CD4-positive, alpha-beta T cell treated with Interleukin-15 for 4 hours (primary cell): Measurements from ENCODE around the gene ZZZ3.
"Not testable (repeated sequence)": the region's sequence is repeated elsewhere in the genome, so short reads cannot be mapped to it uniquely, and the experiment has no call there.

ENCODE experiments used
- DNase-seq: peaks from one replicate; pipeline ENCODE4 v3.0.0-alpha.2; 2020; ENCODE audit warnings: low spot score

The ZZZ3 gene

DNA sequence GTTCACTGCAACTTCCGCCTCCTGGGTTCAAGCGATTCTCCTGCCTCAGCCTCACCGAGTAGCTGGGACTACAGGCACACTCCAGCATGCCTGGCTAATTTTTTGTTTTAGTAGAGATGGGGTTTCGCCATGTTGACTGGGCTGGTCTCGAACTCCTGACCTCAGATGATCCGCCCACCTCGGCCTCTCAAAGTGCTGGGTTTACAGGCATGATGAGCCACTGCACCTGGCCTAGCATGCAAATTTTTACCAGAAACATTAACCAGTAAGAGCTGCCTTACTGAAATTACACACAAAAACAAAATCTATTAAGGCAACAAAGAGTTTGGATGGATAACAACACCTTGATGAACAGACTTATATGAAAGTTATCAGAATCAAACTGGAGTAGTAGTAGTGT lies 12.1 kb downstream of the ZZZ3 start:
- no peak for DNase-seq

DNA sequence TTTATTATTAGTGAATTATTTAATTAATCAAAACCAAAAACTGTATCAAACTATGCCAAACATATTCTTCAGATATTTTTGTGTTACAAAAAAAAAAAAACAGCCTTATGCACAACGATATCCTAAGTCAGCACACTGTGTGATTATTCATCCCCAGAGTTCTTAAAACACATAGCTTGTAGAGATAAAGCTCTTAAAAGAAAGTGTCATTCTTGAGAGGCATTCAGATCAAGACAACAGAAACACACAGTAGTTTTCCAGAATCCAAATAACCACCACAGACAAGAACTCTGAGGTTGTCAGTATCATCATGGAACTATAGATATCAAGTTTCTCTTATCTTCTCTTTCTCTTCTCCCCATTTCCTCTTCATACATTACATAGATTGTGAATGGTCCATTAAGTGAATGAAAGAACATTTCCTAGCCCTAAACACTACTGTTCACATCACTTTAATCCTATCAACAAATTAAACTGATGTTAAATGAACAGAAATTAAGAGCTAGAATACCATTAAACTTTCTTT lies 13.5 kb downstream of the ZZZ3 start:
- DNase-seq = no peak

DNA sequence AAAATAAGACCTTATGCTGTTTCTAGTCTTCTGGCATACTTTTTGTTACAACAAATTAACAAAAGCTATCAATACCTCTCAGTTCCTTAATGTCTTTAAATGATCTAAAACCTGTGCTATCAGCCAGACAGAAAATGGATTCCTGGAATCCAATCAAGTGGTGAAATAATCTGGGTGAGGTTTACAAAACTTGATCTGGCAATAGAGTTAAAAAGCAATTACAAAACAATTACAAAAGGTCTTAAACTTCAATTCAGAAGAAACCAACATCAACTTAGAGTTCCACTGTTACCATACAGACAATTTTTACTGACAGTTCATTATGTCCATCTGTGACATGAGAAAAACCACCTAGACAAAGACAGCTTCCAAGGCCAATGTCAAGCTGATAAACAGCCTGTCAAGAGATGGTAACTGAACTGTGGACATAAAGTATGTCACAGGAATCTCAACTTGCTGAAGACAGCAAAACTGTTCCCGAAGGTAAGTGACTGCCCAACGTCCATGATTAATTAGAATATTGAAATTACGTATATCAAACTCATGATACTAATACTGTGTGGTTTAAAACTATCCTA lies 17.4 kb downstream of the ZZZ3 start:
- DNase-seq = no peak

DNA sequence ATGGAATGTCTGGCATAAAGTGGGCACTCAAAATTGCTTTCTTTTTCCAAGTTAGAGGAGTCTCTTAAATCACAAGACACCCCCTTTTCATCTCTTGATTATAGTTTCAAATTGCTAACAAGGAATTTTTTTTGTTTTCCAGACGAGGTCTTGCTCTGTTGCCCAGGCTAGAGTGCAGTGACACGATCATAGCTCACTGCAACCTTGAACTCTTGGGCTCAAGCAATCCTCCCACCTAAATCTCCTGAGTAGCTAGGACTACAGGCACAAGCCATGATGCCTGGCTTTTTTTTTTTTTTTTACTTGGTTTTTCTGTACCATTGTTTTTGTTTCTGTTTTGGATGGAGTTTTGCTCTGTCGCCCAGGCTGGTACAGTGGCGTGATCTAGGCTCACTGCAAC lies 20.8 kb downstream of the ZZZ3 start:
- DNase-seq = no peak

DNA sequence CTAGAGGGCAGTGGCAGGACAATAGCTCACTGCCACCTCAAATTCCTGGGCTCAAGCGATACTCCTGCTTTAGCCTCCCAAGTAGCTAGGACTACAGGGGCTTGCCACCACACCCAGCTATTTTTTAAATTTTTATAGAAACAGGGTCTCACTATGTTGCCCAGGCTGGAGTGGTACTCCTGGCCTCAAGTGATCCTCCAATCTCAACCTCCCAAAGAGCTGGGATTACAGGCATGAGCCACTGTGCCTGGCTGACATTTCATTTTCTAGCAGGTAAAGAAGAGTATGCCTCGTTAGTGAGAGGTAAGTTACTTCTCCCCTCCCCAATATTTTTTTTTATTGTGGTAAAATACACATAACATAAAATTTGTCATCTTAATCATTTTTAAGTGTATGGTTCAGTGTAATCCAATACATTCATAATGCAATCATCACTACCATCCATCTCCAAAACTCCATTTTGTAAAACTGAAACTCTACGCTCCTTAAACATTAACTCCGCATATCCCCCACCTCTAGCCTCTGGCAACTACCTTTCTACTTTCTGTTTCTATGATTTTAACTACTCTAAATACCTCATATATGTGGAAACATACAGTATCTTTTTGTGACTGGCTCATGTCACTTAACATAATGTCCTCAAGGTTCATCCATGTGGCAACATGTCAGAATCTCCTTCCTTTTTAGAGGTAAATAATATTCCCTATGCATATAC lies 22.4 kb downstream of the ZZZ3 start:
- no peak for DNase-seq

DNA sequence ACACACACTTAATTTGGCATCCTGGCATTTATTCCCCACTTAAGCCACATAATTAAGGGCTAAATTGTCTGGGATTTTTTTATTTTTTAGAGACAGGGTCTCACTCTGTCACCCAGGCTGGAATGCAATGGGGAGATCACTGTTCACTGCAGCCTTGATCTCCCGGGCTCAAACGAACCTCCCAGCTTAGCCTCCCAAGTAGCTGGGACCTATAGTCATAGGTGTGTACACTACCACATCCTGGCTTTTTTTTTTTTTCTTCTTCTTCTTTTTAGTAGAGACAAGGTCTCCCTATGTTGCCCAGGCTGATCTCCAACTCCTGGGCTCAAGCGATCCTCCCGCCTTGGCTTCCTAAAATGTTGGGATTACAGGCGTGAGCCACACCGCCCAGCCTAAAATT lies 24.2 kb downstream of the ZZZ3 start:
- DNase-seq = no peak

DNA sequence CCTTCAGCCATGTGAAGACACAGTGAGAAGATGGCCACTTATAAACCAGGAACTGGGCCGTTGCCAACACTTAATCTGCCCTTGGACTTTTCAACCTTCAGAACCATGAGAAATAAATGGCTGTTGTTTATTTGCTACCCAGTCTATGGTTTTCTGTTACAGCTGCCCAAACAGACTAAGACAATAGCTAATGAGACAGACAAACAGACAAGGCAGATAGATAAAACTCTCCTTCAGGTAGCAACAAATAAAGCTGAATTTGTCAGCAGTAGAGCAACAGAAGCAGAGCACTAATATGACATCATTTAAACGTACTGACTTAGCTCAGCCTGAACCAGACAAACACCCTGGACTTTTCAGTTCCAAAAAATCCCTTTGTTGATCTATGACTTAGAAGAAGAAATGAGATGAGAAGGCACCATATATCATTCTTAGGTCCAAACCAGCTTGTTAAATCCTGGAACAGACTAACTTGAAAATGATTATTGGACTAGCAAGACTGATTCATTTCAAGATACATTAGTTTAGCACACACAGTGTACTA lies 27.0 kb downstream of the ZZZ3 start:
- DNase-seq = no peak

DNA sequence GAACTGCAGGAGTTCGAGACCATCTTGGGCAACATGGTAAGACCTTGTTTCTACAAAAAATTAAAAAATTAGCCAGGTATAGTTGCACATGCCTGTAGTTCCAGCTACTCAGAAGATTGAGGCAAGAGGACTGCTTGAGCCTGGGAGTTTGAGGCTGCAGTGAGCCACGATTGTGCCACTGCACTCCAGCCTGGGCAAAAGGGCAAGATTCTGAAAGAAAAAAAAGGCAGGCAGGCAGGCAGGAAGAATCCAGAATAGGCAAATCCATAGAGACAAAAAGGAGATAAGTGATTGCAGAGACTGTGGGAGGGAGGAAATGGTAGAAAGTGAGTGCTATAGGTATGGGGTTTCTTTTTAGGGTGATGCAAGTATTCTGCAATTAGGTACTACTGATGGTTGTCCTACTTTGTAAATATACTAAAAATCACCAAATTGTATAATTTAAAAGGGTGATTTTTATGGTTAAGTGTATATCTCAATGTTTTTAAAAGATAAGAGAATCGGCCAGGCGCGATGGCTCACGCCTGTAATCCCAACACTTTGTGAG lies 29.4 kb downstream of the ZZZ3 start:
- no peak for DNase-seq

DNA sequence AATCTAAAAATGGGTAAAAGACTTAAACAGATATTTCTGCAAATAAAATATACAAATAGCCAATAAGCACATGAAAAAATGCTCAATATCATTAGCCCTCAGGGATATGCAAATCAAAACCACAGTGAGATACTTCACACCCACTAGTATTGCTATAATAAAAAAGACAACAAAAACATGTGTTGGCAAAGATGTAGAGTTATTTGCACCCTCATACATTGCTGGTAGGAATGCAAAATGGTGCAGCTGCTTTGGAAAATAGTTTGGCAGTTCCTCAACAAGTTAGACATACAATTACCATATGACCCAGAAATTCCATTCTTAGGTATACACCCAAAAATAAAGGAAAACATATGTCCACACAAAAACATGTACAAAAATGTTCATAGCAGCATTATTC lies 30.2 kb downstream of the ZZZ3 start:
- DNase-seq = no peak

DNA sequence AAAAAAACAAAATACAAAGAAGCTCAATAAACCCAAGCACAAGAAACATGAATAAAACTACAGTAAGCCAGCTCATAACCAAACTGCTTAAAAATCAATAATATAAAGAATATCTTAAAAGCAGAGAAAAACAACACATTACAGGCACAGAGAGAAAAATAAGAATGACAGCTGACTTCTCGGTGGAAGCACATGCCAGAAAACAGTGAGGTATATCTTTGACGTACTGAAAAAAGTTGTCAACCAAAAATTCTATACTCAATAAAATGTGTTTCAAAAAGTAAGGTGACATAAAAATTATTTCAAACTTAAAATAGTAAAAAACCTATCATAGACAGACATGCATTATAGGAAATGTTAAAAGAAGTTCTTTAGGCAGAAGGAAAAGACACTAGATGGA lies 33.3 kb downstream of the ZZZ3 start:
- DNase-seq = no peak

DNA sequence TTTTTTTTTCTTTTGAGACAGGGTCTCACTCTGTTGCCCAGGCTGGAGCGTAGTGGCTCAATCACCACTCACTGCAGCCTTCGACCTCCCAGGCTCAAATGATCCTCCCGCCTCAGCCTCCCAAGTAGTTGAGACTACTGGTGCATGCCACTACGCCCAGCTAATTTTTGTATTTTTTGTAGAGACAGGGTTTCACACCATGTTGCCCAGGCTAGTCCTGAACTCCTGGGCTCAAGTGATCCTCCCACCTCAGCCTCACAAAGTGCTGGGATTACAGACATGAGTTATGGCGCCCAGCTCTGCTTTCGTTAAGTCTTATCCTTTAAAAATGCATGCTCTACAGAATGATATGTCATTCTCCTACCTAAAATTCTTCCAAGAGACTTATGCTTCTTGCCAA lies 36.2 kb downstream of the ZZZ3 start:
- DNase-seq = not testable (repeated sequence)

DNA sequence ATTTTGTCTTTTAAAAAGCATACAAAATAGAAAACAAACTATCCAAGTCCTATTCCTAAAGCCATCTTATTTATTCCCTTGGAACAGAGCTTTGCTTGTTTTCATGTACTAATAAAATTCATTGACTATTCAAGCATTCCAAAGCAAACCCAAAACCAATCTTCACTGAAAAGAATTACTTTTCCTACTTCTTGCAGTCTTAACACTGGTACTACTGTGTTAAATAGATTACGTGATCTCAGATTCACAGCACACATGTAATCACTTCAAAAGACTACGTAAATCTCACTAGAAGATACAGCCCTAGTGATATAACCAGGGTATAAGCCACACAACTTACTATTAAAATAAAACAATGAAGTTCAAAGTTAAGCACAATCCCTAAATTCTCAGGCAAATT lies 39.0 kb downstream of the ZZZ3 start:
- no peak for DNase-seq

DNA sequence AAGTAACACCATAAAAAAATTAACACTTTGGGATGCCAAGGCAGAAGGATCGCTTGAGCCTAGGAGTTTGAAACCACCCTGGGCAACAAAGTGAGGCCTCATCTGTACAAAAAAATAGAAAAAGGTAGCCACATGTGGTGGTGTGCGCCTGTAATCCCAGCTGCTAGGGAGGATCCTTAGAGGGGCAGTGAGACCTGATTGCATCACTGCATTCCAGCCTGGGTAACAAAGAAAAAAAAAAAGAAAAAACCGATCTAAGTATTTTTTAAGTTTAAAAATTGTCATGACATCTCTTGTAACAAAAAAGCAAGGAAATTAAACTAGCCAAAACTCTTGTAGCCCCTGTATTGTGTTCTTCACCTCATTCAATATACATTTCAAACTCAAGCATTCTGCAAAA lies 39.5 kb downstream of the ZZZ3 start:
- no peak for DNase-seq

DNA sequence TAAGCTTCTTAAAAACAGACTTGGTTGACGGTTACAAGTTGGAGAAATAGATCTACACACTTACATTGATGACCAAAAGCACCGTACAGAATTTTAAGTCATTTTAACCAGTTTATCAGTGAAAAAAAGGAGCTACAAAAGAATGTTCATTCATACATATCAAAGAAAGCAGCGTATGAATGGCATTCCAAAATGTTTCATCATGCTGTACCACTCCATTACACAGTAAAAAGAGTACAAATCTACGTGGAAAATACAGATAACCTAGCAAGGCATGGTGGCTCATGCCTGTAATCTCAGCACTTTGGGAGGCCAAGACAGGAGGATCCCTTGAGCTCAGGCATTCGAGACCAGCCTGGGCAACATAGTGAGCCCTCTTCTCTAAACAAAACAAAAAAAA lies 40.3 kb downstream of the ZZZ3 start:
- no peak for DNase-seq

DNA sequence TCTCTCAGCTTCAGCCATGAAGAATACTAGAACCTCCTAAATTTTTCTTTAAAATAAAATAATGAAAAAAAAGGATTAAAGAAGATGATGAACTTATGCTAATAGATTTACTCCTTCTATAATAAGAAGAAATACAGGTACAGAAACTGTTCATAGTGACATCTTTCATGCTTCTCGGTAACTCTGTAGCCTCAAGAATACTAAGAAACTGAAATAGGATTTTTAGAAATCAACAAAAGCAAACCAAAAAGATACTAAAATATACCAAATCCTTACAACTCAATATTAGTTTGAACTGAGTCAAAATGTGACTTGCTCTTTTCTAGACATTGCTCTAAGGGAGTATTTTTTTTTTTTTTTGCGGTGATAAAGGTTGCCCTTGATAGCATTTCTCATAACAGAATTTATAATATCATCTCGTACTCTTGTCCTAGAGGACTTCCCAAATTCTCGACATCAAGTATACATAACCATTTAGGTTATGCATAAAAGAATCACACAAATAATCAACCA lies 42.8 kb downstream of the ZZZ3 start:
- DNase-seq = no peak

DNA sequence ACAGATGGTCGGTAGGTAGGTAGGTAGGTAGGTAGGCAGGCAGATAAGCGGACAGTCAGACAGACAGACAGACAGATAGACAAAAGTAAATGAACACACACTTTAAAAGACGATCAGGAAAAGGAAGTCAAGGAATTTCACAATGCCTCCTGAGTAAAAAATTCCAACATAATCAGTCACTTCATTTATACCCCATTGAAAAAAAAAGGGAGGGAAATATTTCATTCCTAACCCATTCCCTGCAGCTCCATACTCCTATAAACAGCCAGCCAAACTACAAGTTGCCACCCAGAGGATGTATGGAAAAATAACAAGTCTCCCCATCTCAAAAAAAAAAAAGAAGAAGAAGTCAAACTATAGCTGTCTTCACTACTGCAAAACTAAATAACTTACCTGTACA lies 43.4 kb downstream of the ZZZ3 start:
- DNase-seq = no peak

DNA sequence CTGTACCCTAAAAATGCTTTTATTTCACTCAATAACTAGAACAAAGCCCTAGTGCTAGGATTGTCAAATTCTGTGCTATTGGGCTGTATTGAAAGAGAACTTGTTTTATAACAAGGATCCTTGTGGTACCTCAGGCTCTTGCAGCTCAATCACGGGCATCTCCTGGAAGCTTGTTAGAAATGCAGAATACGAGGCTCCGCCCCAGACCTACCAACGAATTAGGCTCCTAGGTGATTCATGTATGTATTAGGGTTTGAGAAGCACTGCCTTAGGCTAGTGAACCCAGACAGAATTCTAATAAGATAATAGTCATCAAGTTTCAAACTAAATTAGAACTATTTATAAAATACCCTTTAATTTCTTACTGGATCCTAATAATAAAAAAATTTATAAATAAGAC lies 45.6 kb downstream of the ZZZ3 start:
- no peak for DNase-seq
